HL-60 (cell line): Measurements from ENCODE around the gene ATAD2B.

Source experiments
- DNase-seq, 2 experiments: peaks; one replicate each; pipeline ENCODE4 v3.0.0-alpha.2; 2010 to 2020; ENCODE audit warnings: low read depth in 1 of 2, low spot score in 1 of 2
- H3K27ac ChIP-seq: fragments of 250-450 bp; sonication (Bioruptor Pico); replicated peaks from 2 replicates; pipeline ENCODE4 v1.5.1; 2020; ENCODE audit warnings: mild to moderate bottlenecking, moderate library complexity
- H3K27me3 ChIP-seq: fragments of 250-450 bp; sonication (Bioruptor Pico); 2 replicates; pipeline ENCODE4 v1.5.1; 2021; ENCODE audit warnings: mild to moderate bottlenecking, moderate library complexity; ENCODE audit not compliant: insufficient read depth, poor library complexity, severe bottlenecking
- H3K4me3 ChIP-seq: replicated peaks from 2 replicates; pipeline ENCODE4 v1.5.1; 2011; ENCODE audit warnings: mild to moderate bottlenecking, control low read depth, low read length; ENCODE audit not compliant: insufficient read depth
- CTCF ChIP-seq: IDR thresholded peaks from one replicate; pipeline ENCODE4 v1.5.1; 2011; ENCODE audit warnings: low read length, control low read depth, inconsistent platforms; ENCODE audit not compliant: insufficient read depth
- GABPA ChIP-seq: IDR thresholded peaks from 2 replicates; pipeline ENCODE4 v1.6.1; 2012; ENCODE audit warnings: low read depth
- POLR2AphosphoS5 ChIP-seq: IDR thresholded peaks from 2 replicates; pipeline ENCODE4 v1.6.1; 2012; ENCODE audit warnings: low read depth
- REST ChIP-seq: IDR thresholded peaks from 2 replicates; pipeline ENCODE4 v1.6.1; 2012; ENCODE audit warnings: low read depth; ENCODE audit not compliant: insufficient replicate concordance
- SPI1 ChIP-seq: IDR thresholded peaks from 2 replicates; pipeline ENCODE4 v1.6.1; 2012; ENCODE audit warnings: low read depth, mild to moderate bottlenecking, borderline replicate concordance

Gene ATAD2B

GRCh38 chr2:23708771-23709170, 218.2 kb downstream of the ATAD2B start:
- no peak for DNase-seq
- H3K27ac ChIP-seq, result no peak overlapping the region
- no peak overlapping the region for H3K4me3 ChIP-seq
- no peak for TF ChIP-seq REST
- no peak for TF ChIP-seq SPI1
- no peak for TF ChIP-seq GABPA
- no peak for TF ChIP-seq POLR2AphosphoS5
- TF ChIP-seq CTCF, result no peak
- H3K27me3 ChIP-seq, result no peaks in the 10 kb centered on the region

- Histone ChIP-seq H3K4me3 (no peak overlapping the region), H3K27me3 (no peaks in the 10 kb centered on the region), H3K27ac (no peak overlapping the region)
- DNase-seq, result no peak
- TF ChIP-seq POLR2AphosphoS5, result no peak
- no peak for TF ChIP-seq REST
- no peak for TF ChIP-seq GABPA
- no peak for TF ChIP-seq CTCF
Measured at GRCh38 chr2:23707096-23707495, 219.8 kb downstream of the ATAD2B start.

- Histone ChIP-seq H3K4me3 (no peak overlapping the region), H3K27me3 (no peaks in the 10 kb centered on the region), H3K27ac (no peak overlapping the region)
- no peak for DNase-seq
- TF ChIP-seq CTCF (no peak), REST (no peak), GABPA (no peak), SPI1 (no peak), POLR2AphosphoS5 (no peak)
Measured at GRCh38 chr2:23706613-23707078, 220.3 kb downstream of the ATAD2B start.
